GM12878 (cell line): ENCODE measurements around the gene AP3D1. TPM values are rescaled to one million over a fixed set of nuclear protein-coding genes. Genes with fewer than 3 reads are reported as not detected.
A peak's percentile ranks its signal among the peaks of the same experiment; 100 is the strongest.

Source experiments
- ATAC-seq: fragments of 200-7000 bp; cut with Tn5 transposase; 3 replicates; pipeline ENCODE4 v1.9.1; 2020; ENCODE audit warnings: mild to moderate bottlenecking, moderate library complexity
- BruUV-seq: library from RNA; stranded (reverse); fragments of 400-500 nt; replicated peaks from 2 replicates; lab custom pipeline; 2021; lab: Mats Ljungman, UMichigan
- CTCF ChIA-PET: fragments of 300-600 bp; sonication (Branson Sonifier 250); formaldehyde crosslinking; extraction: SDS; loops from one replicate; lab custom pipeline; 2021; ENCODE audit warnings: inconsistent platforms; lab: Yijun Ruan, JAX
- POLR2A ChIA-PET: fragments of 350-600 bp; formaldehyde crosslinking; extraction: SDS; loops from one replicate; lab custom pipeline; 2021; ENCODE audit warnings: inconsistent platforms; lab: Charles Lee
- RAD21 ChIA-PET: fragments of 300-600 bp; sonication (Branson Sonifier 250); formaldehyde crosslinking; loops from one replicate; lab custom pipeline; 2023; ENCODE audit warnings: antibody characterized with exemption; ENCODE audit not compliant: unreplicated experiment; lab: Charles Lee
- SMC1A ChIA-PET: fragments of 300-600 bp; sonication (Branson Sonifier 250); formaldehyde crosslinking; loops from one replicate; lab custom pipeline; 2023; ENCODE audit not compliant: unreplicated experiment, uncharacterized antibody; lab: Charles Lee
- DNase-seq: peaks from one replicate; pipeline ENCODE4 v3.0.0-alpha.2; 2011; ENCODE audit warnings: low read depth, low spot score
- FAIRE-seq: peaks from 3 replicates; lab custom pipeline; 2011; peaks lifted over from hg19 to GRCh38; lab: Jason Lieb, UNC
- H2AFZ ChIP-seq: 2 replicates; pipeline ENCODE4 v1.6.0; 2011; ENCODE audit warnings: low read depth, low read length, control low read depth; ENCODE audit not compliant: control insufficient read depth
- H3K27ac ChIP-seq: 2 replicates; pipeline ENCODE4 v1.5.1; 2011; ENCODE audit warnings: control low read depth; ENCODE audit not compliant: control insufficient read depth, insufficient read depth
- H3K27me3 ChIP-seq, 2 experiments: replicated peaks in 1 of 2; 2 replicates each; pipeline versions ENCODE4 v1.6.0 to v1.6.1; 2011; ENCODE audit warnings: low read length in 1 of 2; ENCODE audit not compliant: control insufficient read depth in 2 of 2, insufficient read depth in 2 of 2
- H3K36me3 ChIP-seq, 2 experiments: 2 replicates each; pipeline ENCODE4 v1.5.1; 2011; ENCODE audit warnings: low read length in 1 of 2; ENCODE audit not compliant: control insufficient read depth in 2 of 2, insufficient read depth in 2 of 2
- H3K4me1 ChIP-seq: 2 replicates; pipeline ENCODE4 v1.6.1; 2011; ENCODE audit warnings: mild to moderate bottlenecking, low read length, moderate library complexity, mixed read lengths; ENCODE audit not compliant: control insufficient read depth, insufficient read depth
- H3K4me2 ChIP-seq: 2 replicates; pipeline ENCODE4 v1.6.0; 2011; ENCODE audit warnings: control low read depth; ENCODE audit not compliant: control insufficient read depth, insufficient read depth
- H3K4me3 ChIP-seq: fragments of 200-600 bp; sonication (generic); 2 replicates; pipeline ENCODE4 v1.5.1; 2016
- H3K79me2 ChIP-seq: 2 replicates; pipeline ENCODE4 v1.6.0; 2011; ENCODE audit warnings: low read length; ENCODE audit not compliant: control insufficient read depth, insufficient read depth
- H3K9ac ChIP-seq: 2 replicates; pipeline ENCODE4 v1.8.0; 2011; ENCODE audit warnings: low read length, control low read depth, mixed read lengths; ENCODE audit not compliant: control insufficient read depth, insufficient read depth
- H3K9me3 ChIP-seq: replicated peaks from 3 replicates; pipeline ENCODE4 v1.5.1; 2011; ENCODE audit warnings: mild to moderate bottlenecking, low read length; ENCODE audit not compliant: control insufficient read depth, insufficient read depth
- H4K20me1 ChIP-seq: 2 replicates; pipeline ENCODE4 v1.6.0; 2011; ENCODE audit not compliant: control insufficient read depth, insufficient read depth
- EZH2 ChIP-seq: IDR thresholded peaks from 2 replicates; pipeline ENCODE4 v1.6.1; 2012; ENCODE audit warnings: low read depth, mild to moderate bottlenecking, control low read depth, inconsistent platforms, low read length, borderline replicate concordance; ENCODE audit not compliant: control insufficient read depth
- FOS ChIP-seq: IDR thresholded peaks from 3 replicates; pipeline ENCODE4 v1.6.1; 2011; ENCODE audit warnings: borderline replicate concordance; ENCODE audit not compliant: insufficient read length; ENCODE audit errors: extremely low read depth
- FOXM1 ChIP-seq: IDR thresholded peaks from 2 replicates; pipeline ENCODE4 v1.6.1; 2012; ENCODE audit warnings: low read depth, mild to moderate bottlenecking, inconsistent platforms, low read length, moderate library complexity
- HCFC1 ChIP-seq: fragments of 150-350 bp; IDR thresholded peaks from 2 replicates; pipeline ENCODE4 v1.6.1; 2014; ENCODE audit warnings: low read length
- JUND ChIP-seq: IDR thresholded peaks from 2 replicates; pipeline ENCODE4 v1.6.1; 2012; ENCODE audit warnings: low read depth, mild to moderate bottlenecking, low read length, improper control_type of control experiment, moderate library complexity
- MEF2B ChIP-seq: fragments of 450-650 bp; IDR thresholded peaks from 2 replicates; pipeline ENCODE4 v1.6.1; 2018; ENCODE audit warnings: mild to moderate bottlenecking, moderate library complexity; ENCODE audit not compliant: partially characterized antibody, poor library complexity, severe bottlenecking
- MXI1 ChIP-seq: fragments of 150-350 bp; IDR thresholded peaks from 2 replicates; pipeline ENCODE4 v1.6.1; 2011; ENCODE audit warnings: low read depth, mild to moderate bottlenecking, inconsistent platforms, low read length, improper control_type of control experiment
- NR2C2 ChIP-seq: IDR thresholded peaks from 2 replicates; pipeline ENCODE4 v1.6.1; 2011; ENCODE audit warnings: borderline replicate concordance, low read depth; ENCODE audit not compliant: control insufficient read depth, insufficient read length
- RELA ChIP-seq: fragments of 450-650 bp; IDR thresholded peaks from 2 replicates; pipeline ENCODE4 v1.8.0; 2014; ENCODE audit warnings: borderline replicate concordance; ENCODE audit not compliant: partially characterized antibody
- SUPT20H ChIP-seq: IDR thresholded peaks from 2 replicates; pipeline ENCODE4 v1.6.1; 2011; ENCODE audit warnings: low read depth, mild to moderate bottlenecking, low read length, moderate library complexity, borderline replicate concordance; ENCODE audit not compliant: control insufficient read depth
- TARDBP ChIP-seq: IDR thresholded peaks from 2 replicates; pipeline ENCODE4 v1.6.1; 2016; ENCODE audit warnings: borderline replicate concordance
- WGBS: methylation state at CpG from one replicate; pipeline ENCODE4 v1.1.6; 2016; ENCODE audit warnings: low lambda C conversion rate; ENCODE audit not compliant: insufficient replicate concordance, insufficient coverage; ENCODE audit errors: missing lambda C conversion rate; 5-methylcytosine and 5-hydroxymethylcytosine counted together
- in situ Hi-C: fragments of 300-500 bp; cut with MboI; formaldehyde crosslinking; loops from 9 replicates; pipeline ENCODE4 v1.14.3; 2018; ENCODE audit warnings: mixed read lengths
- intact Hi-C: fragments of 100-400 bp; cut with micrococcal nuclease; formaldehyde crosslinking; loops from one replicate; pipeline ENCODE4 v1.14.2; 2022; ENCODE audit not compliant: unreplicated experiment
- polyA plus RNA-seq, 11 experiments: library from polyadenylated mRNA; depleted of rRNA in 4 of 11; unstranded in 6 of 11; stranded (reverse) in 5 of 11; fragments of >200 nt; fragmentation: Nextera tagmentation in 4 of 11; fragmentation: Illumina TruSeq in 1 of 11; extraction: Ambion mirVana in 4 of 11; extraction: Trizol in 1 of 11; gene quantifications; 1 replicate in 1 of 11; 2 replicates in 10 of 11; pipeline versions ENCODE4 v1.2.1 to v1.2.3, GENCODE V29; 2011 to 2016; ENCODE audit warnings: inconsistent platforms in 2 of 11, missing spikeins in 2 of 11, low read depth in 1 of 11
- total RNA-seq, 4 experiments: library from RNA; depleted of rRNA in 3 of 4; stranded (reverse); fragments of >200 nt in 3 of 4; fragmentation: Illumina TruSeq in 1 of 4; extraction: Trizol in 1 of 4; gene quantifications; 2 replicates each; pipeline versions ENCODE4 v1.2.1 to v1.2.3, GENCODE V29; 2013 to 2021
- TF ChIP-seq, protein P1 (sequence below): fragments of 450-650 bp; IDR thresholded peaks from 2 replicates; pipeline ENCODE4 v1.6.1; 2017; ENCODE audit warnings: mild to moderate bottlenecking, moderate library complexity
- TF ChIP-seq, protein P2 (sequence below): fragments of 450-650 bp; conservative IDR thresholded peaks from 2 replicates; pipeline ENCODE4 v1.6.1; 2017; ENCODE audit warnings: mild to moderate bottlenecking, moderate library complexity

AP3D1 gene
- total and polyA plus RNA-seq, 10 of the 15 experiments (the other 5 are each of a cell fraction or from before 2014, with no cell fraction given), result 1.5 to 108 (median 59.1) TPM

DNA sequence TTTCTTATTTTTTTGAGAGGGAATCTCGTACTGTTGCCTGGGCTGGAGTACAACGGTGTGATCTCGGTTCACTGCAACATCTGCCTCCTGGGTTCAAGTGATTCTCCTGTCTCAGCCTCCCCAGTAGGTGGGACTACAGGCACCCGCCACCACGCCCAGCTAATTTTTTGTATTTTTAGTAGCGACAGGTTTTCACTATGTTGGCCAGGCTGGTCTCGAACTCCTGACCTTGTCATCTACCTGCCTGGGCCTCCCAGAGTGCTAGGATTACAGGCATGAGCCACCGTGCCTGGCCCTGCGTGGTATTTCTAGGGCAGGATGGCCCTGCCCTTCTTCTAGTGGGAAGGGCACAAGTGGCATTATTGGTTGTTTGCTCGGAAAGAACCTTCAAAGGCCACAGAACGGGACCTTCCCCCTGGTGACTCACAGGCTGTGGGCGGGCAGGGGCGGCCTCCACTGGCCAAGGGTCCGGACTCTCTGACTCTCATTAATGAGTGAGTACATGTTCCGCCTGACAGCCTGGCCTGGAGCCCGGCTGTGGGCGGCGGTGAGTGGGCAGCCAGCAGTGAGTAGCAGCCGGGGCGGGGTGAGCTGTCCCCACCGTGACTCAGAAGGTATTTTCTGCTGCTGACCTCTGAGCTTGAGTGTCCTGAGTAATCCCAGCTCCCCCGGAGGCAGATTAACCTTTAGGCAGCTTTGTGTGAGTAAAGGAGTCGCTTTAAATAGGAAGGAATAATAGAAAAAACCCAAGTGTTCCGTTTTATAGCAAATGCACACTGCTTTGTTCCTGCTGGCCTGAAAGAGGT, 17.5 kb upstream of the AP3D1 start:
- ATAC-seq (peak; percentile 70), FAIRE-seq (peak; percentile 75), DNase-seq (peak; percentile 92)
- ChIA-PET CTCF (interaction anchor here (0.7 to 4.1 kb wide), 10 partner anchors 11 to 159 kb away, joined by 3 to 64 read pairs (median 4); no protein-coding TSS in a partner anchor), RAD21 (interaction anchor here (0.7 to 3.0 kb wide), 21 partner anchors 13 to 440 kb away, joined by 3 to 22 read pairs (median 4); partner anchors contain the start of genes AP3D1, GADD45B and PLEKHJ1), POLR2A (interaction anchor here (0.5 to 4.4 kb wide), 17 partner anchors 13 to 439 kb away, joined by 3 to 53 read pairs (median 4); partner anchors contain the start of gene LSM7), SMC1A (interaction anchor here (0.7 to 6.5 kb wide), 16 partner anchors 10 to 441 kb away, joined by 3 to 41 read pairs (median 4); partner anchors contain the start of genes AP3D1 and PLEKHJ1)
- H3K36me3 ChIP-seq, result peaks cover 0 to 9% of the 10 kb centered on the region in 2 experiments; a peak in 3 of 4 replicates
- no TSS peak for BruUV-seq
- peak overlapping the region; percentile 94 for H3K4me2 ChIP-seq
- no peak overlapping the region for H2AFZ ChIP-seq
- peak overlapping the region; percentile 74 for H3K27ac ChIP-seq
- no peaks in the 10 kb centered on the region for H4K20me1 ChIP-seq
- H3K79me2 ChIP-seq, result peaks cover 97% of the 10 kb centered on the region
- H3K27me3 ChIP-seq, result no peaks in the 10 kb centered on the region
- peak overlapping the region; percentile 77 for H3K9ac ChIP-seq
- H3K4me1 ChIP-seq, result peaks cover 49% of the 10 kb centered on the region
- intact Hi-C loops (loop anchor here (5.0 to 10.0 kb wide), 3 partner anchors 82 to 456 kb away; no protein-coding TSS in a partner anchor), in situ Hi-C loops (no loop called here)
- H3K4me3 ChIP-seq, result peak overlapping the region; percentile 92; the same call in 1 of the 2 replicates
- under 1% methylated on average over 24 of the region's 24 CpGs for WGBS
- H3K9me3 ChIP-seq, result no peaks in the 10 kb centered on the region; the same call in 2 of the 3 replicates
- TF ChIP-seq, protein P1, sequence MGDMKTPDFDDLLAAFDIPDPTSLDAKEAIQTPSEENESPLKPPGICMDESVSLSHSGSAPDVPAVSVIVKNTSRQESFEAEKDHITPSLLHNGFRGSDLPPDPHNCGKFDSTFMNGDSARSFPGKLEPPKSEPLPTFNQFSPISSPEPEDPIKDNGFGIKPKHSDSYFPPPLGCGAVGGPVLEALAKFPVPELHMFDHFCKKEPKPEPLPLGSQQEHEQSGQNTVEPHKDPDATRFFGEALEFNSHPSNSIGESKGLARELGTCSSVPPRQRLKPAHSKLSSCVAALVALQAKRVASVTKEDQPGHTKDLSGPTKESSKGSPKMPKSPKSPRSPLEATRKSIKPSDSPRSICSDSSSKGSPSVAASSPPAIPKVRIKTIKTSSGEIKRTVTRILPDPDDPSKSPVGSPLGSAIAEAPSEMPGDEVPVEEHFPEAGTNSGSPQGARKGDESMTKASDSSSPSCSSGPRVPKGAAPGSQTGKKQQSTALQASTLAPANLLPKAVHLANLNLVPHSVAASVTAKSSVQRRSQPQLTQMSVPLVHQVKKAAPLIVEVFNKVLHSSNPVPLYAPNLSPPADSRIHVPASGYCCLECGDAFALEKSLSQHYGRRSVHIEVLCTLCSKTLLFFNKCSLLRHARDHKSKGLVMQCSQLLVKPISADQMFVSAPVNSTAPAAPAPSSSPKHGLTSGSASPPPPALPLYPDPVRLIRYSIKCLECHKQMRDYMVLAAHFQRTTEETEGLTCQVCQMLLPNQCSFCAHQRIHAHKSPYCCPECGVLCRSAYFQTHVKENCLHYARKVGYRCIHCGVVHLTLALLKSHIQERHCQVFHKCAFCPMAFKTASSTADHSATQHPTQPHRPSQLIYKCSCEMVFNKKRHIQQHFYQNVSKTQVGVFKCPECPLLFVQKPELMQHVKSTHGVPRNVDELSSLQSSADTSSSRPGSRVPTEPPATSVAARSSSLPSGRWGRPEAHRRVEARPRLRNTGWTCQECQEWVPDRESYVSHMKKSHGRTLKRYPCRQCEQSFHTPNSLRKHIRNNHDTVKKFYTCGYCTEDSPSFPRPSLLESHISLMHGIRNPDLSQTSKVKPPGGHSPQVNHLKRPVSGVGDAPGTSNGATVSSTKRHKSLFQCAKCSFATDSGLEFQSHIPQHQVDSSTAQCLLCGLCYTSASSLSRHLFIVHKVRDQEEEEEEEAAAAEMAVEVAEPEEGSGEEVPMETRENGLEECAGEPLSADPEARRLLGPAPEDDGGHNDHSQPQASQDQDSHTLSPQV, result peak; percentile 9; the same call in 1 of the 2 replicates
- no peak for TF ChIP-seq TARDBP
- TF ChIP-seq FOS, result no peak
- no peak for TF ChIP-seq EZH2
- TF ChIP-seq JUND, result no peak; the same call in 1 of the 2 replicates
- TF ChIP-seq FOXM1, result peak; percentile 53; the same call in 1 of the 2 replicates
- no peak for TF ChIP-seq MXI1
- peak; percentile 39 for TF ChIP-seq MEF2B
- TF ChIP-seq RELA, result peak; percentile 56
- TF ChIP-seq, protein P2, sequence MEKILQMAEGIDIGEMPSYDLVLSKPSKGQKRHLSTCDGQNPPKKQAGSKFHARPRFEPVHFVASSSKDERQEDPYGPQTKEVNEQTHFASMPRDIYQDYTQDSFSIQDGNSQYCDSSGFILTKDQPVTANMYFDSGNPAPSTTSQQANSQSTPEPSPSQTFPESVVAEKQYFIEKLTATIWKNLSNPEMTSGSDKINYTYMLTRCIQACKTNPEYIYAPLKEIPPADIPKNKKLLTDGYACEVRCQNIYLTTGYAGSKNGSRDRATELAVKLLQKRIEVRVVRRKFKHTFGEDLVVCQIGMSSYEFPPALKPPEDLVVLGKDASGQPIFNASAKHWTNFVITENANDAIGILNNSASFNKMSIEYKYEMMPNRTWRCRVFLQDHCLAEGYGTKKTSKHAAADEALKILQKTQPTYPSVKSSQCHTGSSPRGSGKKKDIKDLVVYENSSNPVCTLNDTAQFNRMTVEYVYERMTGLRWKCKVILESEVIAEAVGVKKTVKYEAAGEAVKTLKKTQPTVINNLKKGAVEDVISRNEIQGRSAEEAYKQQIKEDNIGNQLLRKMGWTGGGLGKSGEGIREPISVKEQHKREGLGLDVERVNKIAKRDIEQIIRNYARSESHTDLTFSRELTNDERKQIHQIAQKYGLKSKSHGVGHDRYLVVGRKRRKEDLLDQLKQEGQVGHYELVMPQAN, result peak; percentile 74
- no peak for TF ChIP-seq SUPT20H
- no peak for TF ChIP-seq NR2C2
- TF ChIP-seq HCFC1, result no peak
